H1 (cell line): Measurements from ENCODE around the gene ZBTB4. TPM values are rescaled to one million over a fixed set of nuclear protein-coding genes. Genes with fewer than 3 reads are reported as not detected.
"Not testable (repeated sequence)": the region's sequence is repeated elsewhere in the genome, so short reads cannot be mapped to it uniquely, and the experiment has no call there.

Source experiments
- CTCF ChIA-PET: fragments of 300-600 bp; sonication (Branson Sonifier 250); formaldehyde crosslinking; loops from one replicate; lab custom pipeline; 2021; ENCODE audit not compliant: partially characterized antibody; lab: Charles Lee
- POLR2A ChIA-PET: fragments of 300-600 bp; sonication (Branson Sonifier 250); formaldehyde crosslinking; loops from one replicate; lab custom pipeline; 2021; ENCODE audit warnings: inconsistent platforms; ENCODE audit not compliant: partially characterized antibody; lab: Charles Lee
- DNase-seq, 2 experiments: peaks; one replicate each; pipeline versions ENCODE4 v3.0.0 to v3.0.0-alpha.2; 2010 to 2022; ENCODE audit warnings: low spot score in 2 of 2, low read depth in 1 of 2, mixed read lengths in 1 of 2
- FAIRE-seq: peaks from 2 replicates; lab custom pipeline; 2011; peaks lifted over from hg19 to GRCh38; lab: Jason Lieb, UNC
- H2AFZ ChIP-seq: 2 replicates; pipeline ENCODE4 v1.8.1; 2012; ENCODE audit warnings: low read length, inconsistent platforms
- H2AK5ac ChIP-seq: 2 replicates; pipeline ENCODE4 v1.6.1; 2013; ENCODE audit warnings: low read depth, low read length
- H2BK120ac ChIP-seq: replicated peaks from 2 replicates; pipeline ENCODE3; 2013; ENCODE audit warnings: low read depth, low read length, inconsistent platforms
- H2BK12ac ChIP-seq: 2 replicates; pipeline ENCODE4 v1.6.1; 2013; ENCODE audit warnings: low read depth, low read length
- H2BK15ac ChIP-seq: 2 replicates; pipeline ENCODE4 v1.6.1; 2013; ENCODE audit warnings: low read length
- H2BK20ac ChIP-seq: 2 replicates; pipeline ENCODE4 v1.6.1; 2013; ENCODE audit warnings: low read length
- H2BK5ac ChIP-seq: 2 replicates; pipeline ENCODE4 v1.6.1; 2013; ENCODE audit warnings: low read depth, low read length
- H3K14ac ChIP-seq: 2 replicates; pipeline ENCODE4 v1.6.1; 2013; ENCODE audit warnings: inconsistent platforms; ENCODE audit not compliant: insufficient read length
- H3K18ac ChIP-seq: 2 replicates; pipeline ENCODE4 v1.6.1; 2013; ENCODE audit warnings: low read length; ENCODE audit errors: extremely low read depth
- H3K23ac ChIP-seq: 2 replicates; pipeline ENCODE4 v1.6.1; 2013; ENCODE audit warnings: inconsistent platforms; ENCODE audit not compliant: insufficient read length
- H3K23me2 ChIP-seq: 2 replicates; pipeline ENCODE4 v1.6.1; 2013; ENCODE audit warnings: low read depth, low read length
- H3K27ac ChIP-seq: 2 replicates; pipeline ENCODE4 v1.6.1; 2011; ENCODE audit warnings: low read depth, low read length, inconsistent platforms
- H3K27me3 ChIP-seq, 4 experiments: replicated peaks in 1 of 4; 1 replicate in 1 of 4; 2 replicates in 3 of 4; pipeline versions ENCODE4 v1.6.1 to v1.8.1; 2011 to 2013; ENCODE audit warnings: low read length in 3 of 4, mild to moderate bottlenecking in 3 of 4, inconsistent platforms in 2 of 4, mixed read lengths in 2 of 4, moderate library complexity in 1 of 4; ENCODE audit not compliant: control insufficient read depth in 3 of 4, insufficient read depth in 3 of 4; ENCODE audit errors: extremely low read depth in 1 of 4
- H3K36me3 ChIP-seq, 4 experiments: 2 replicates each; pipeline versions ENCODE4 v1.6.1 to v1.8.1; 2011 to 2013; ENCODE audit warnings: mild to moderate bottlenecking in 4 of 4, low read length in 3 of 4, moderate library complexity in 2 of 4, control low read depth in 1 of 4, inconsistent platforms in 1 of 4; ENCODE audit not compliant: insufficient read depth in 4 of 4, control insufficient read depth in 2 of 4
- H3K4ac ChIP-seq: replicated peaks from 2 replicates; pipeline ENCODE3; 2013; ENCODE audit warnings: low read length, low read depth, mixed read lengths, inconsistent platforms; ENCODE audit not compliant: insufficient read length
- H3K4me1 ChIP-seq, 4 experiments: replicated peaks in 1 of 4; 1 replicate in 1 of 4; 2 replicates in 3 of 4; pipeline versions ENCODE4 v1.6.1 to v1.8.1; 2011 to 2013; ENCODE audit warnings: low read length in 3 of 4, inconsistent platforms in 2 of 4, mixed read lengths in 1 of 4; ENCODE audit not compliant: insufficient read depth in 4 of 4, control insufficient read depth in 3 of 4
- H3K4me2 ChIP-seq, 2 experiments: 2 replicates each; pipeline versions ENCODE4 v1.6.1 to v1.8.1; 2011 to 2013; ENCODE audit warnings: low read depth in 2 of 2, low read length in 2 of 2, control low read depth in 1 of 2, inconsistent platforms in 1 of 2, mild to moderate bottlenecking in 1 of 2; ENCODE audit not compliant: insufficient read depth in 1 of 2
- H3K4me3 ChIP-seq, 4 experiments: fragments of 200-600, 300-600 bp in 1 of 4; sonication (generic), shearing (Covaris generic), sonication (Bioruptor Twin) in 1 of 4; 2 replicates each; pipeline versions ENCODE4 v1.5.1 to v1.8.1; 2011 to 2016; ENCODE audit warnings: low read length in 4 of 4, low read depth in 3 of 4, control low read depth in 2 of 4, inconsistent platforms in 2 of 4, mild to moderate bottlenecking in 2 of 4, mixed read lengths in 1 of 4, moderate library complexity in 1 of 4; ENCODE audit not compliant: insufficient read depth in 2 of 4; ENCODE audit errors: extremely low read depth in 1 of 4
- H3K56ac ChIP-seq: replicated peaks from 2 replicates; pipeline ENCODE3; 2013; ENCODE audit warnings: low read depth, mild to moderate bottlenecking, mixed read lengths, low read length, inconsistent platforms; ENCODE audit not compliant: insufficient read length
- H3K79me1 ChIP-seq: 2 replicates; pipeline ENCODE4 v1.6.1; 2013; ENCODE audit warnings: low read depth, low read length, control low read depth
- H3K79me2 ChIP-seq, 2 experiments: 2 replicates each; pipeline versions ENCODE4 v1.6.1 to v1.8.1; 2012 to 2013; ENCODE audit warnings: low read length in 2 of 2, mild to moderate bottlenecking in 2 of 2, inconsistent platforms in 1 of 2; ENCODE audit not compliant: insufficient read depth in 2 of 2, control insufficient read depth in 1 of 2
- H3K9ac ChIP-seq, 4 experiments: replicated peaks in 1 of 4; 1 replicate in 1 of 4; 2 replicates in 3 of 4; pipeline versions ENCODE4 v1.6.1 to v1.8.1; 2011 to 2013; ENCODE audit warnings: low read depth in 3 of 4, low read length in 3 of 4, control low read depth in 2 of 4, mild to moderate bottlenecking in 2 of 4, moderate library complexity in 2 of 4, inconsistent platforms in 1 of 4; ENCODE audit errors: extremely low read depth in 1 of 4
- H3K9me3 ChIP-seq, 2 experiments: 2 replicates each; pipeline versions ENCODE4 v1.6.1 to v1.8.1; 2012 to 2013; ENCODE audit warnings: mild to moderate bottlenecking in 2 of 2, moderate library complexity in 2 of 2, control low read depth in 1 of 2, inconsistent platforms in 1 of 2, low read depth in 1 of 2, low read length in 1 of 2, mixed read lengths in 1 of 2; ENCODE audit not compliant: insufficient read depth in 2 of 2
- H4K20me1 ChIP-seq, 2 experiments: replicated peaks in 1 of 2; 2 replicates each; pipeline versions ENCODE3 to v1.8.1; 2011 to 2013; ENCODE audit warnings: inconsistent platforms in 2 of 2, low read length in 2 of 2, mild to moderate bottlenecking in 1 of 2; ENCODE audit not compliant: insufficient read depth in 2 of 2, control insufficient read depth in 1 of 2
- H4K5ac ChIP-seq: 2 replicates; pipeline ENCODE4 v1.6.1; 2013; ENCODE audit warnings: low read length, low read depth, mixed read lengths, inconsistent platforms; ENCODE audit not compliant: insufficient read length
- H4K8ac ChIP-seq: 2 replicates; pipeline ENCODE4 v1.8.0; 2013; ENCODE audit warnings: mild to moderate bottlenecking, moderate library complexity, low read length, inconsistent platforms; ENCODE audit not compliant: insufficient read depth; ENCODE audit errors: extremely low read depth
- H4K91ac ChIP-seq: replicated peaks from 2 replicates; pipeline ENCODE3; 2013; ENCODE audit warnings: low read length, mixed read lengths, inconsistent platforms; ENCODE audit not compliant: insufficient read length
- WGBS, 2 experiments: shearing (Covaris generic) in 1 of 2; methylation state at CpG; one replicate each; pipeline versions ENCODE4 v1.1.6 to v1.1.7; 2013 to 2015; ENCODE audit warnings: low lambda C conversion rate in 2 of 2, mixed read lengths in 2 of 2, inconsistent platforms in 1 of 2, low coverage in 1 of 2, missing lambda C conversion rate in 1 of 2; ENCODE audit not compliant: insufficient replicate concordance in 2 of 2, insufficient coverage in 1 of 2, insufficient read length in 1 of 2; ENCODE audit errors: extremely low coverage in 1 of 2, missing lambda C conversion rate in 1 of 2; 5-methylcytosine and 5-hydroxymethylcytosine counted together
- polyA plus RNA-seq, 7 experiments: library from polyadenylated mRNA; depleted of rRNA in 3 of 7; stranded (reverse) in 5 of 7; unstranded in 2 of 7; fragments of >200 nt in 5 of 7; fragments of 200-250 nt in 2 of 7; gene quantifications; 1 replicate in 5 of 7; 2 replicates in 1 of 7; 4 replicates in 1 of 7; pipeline versions ENCODE4 v1.2.1 to v1.2.3, GENCODE V29; 2011 to 2013; ENCODE audit warnings: missing spikeins in 2 of 7, mixed read lengths in 2 of 7
- total RNA-seq: library from RNA; stranded (reverse); fragmentation: NEBNext Ultra II Directional; extraction: Animal tissue kit (Norgen Biotek cat#: 25700); gene quantifications from 2 replicates; pipeline ENCODE4 v1.2.1, GENCODE V29; 2021

ZBTB4 gene
- total and polyA plus RNA-seq, 2 of the 8 experiments (the other 6 are each of a cell fraction or from before 2014, with no cell fraction given): 5.9 to 10.1 TPM

DNA sequence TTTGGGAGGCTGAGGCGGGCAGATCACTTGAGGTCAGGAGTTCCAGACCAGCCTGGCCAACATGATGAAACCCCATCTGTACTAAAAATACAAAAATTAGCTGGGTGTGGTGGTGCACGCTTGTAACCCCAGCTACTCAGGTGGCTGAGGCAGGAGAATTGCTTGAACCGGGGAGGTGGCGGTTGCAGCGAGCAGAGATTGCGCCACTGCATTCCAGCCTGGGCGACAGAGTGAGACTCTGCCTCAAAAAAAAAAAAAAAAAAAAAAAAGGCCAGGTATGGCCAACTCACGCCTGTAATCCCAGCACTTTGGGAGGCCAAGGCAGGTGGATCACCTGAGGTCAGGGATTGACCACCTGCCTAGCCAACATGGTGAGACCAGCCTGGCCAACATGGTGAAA is 4.7 kb downstream of the ZBTB4 start:
- H4K91ac ChIP-seq, H3K18ac ChIP-seq, H3K14ac ChIP-seq, H2BK120ac ChIP-seq, FAIRE-seq, H2AK5ac ChIP-seq, H2BK15ac ChIP-seq, H4K8ac ChIP-seq, H2AFZ ChIP-seq, H3K4ac ChIP-seq, H3K9me3 ChIP-seq, H3K36me3 ChIP-seq, H2BK5ac ChIP-seq, H3K23ac ChIP-seq, H2BK20ac ChIP-seq, H3K9ac ChIP-seq, H3K27ac ChIP-seq, H3K4me2 ChIP-seq, DNase-seq, H3K23me2 ChIP-seq, H4K20me1 ChIP-seq, H4K5ac ChIP-seq, H3K4me3 ChIP-seq, H3K56ac ChIP-seq, H3K27me3 ChIP-seq, H2BK12ac ChIP-seq: not testable (repeated sequence)
- CTCF ChIA-PET: interaction anchor here (0.9 to 1.9 kb wide), 2 partner anchors 9 to 26 kb away, joined by 3 to 8 read pairs; no protein-coding TSS in a partner anchor
- POLR2A ChIA-PET: interaction anchor here (0.7 to 14.3 kb wide), 4 partner anchors 10 to 68 kb away, joined by 5 to 339 read pairs (median 118); partner anchors contain the start of genes CHRNB1, FGF11, POLR2A and TMEM102
- H3K79me1 ChIP-seq: peaks cover 12% of the 10 kb centered on the region
- peaks cover 0 to 13% (median 11%) of the 10 kb centered on the region in 4 experiments; a peak in 6 of 7 replicates for H3K4me1 ChIP-seq
- 78% methylated on average over 5 of the region's 8 CpGs; no CpG with 5 or more reads in 1 of the 2 experiments for WGBS, 2 experiments
- peaks cover 0 to 31% of the 10 kb centered on the region in 2 experiments; a peak in 2 of 4 replicates for H3K79me2 ChIP-seq
